ENCODE measurements around the gene ITIH1. TPM values are rescaled to one million over a fixed set of nuclear protein-coding genes. Genes with fewer than 3 reads are reported as not detected.

The ITIH1 gene
- total RNA-seq, 1 experiment from 2014 or later: 0.04 TPM

DNA sequence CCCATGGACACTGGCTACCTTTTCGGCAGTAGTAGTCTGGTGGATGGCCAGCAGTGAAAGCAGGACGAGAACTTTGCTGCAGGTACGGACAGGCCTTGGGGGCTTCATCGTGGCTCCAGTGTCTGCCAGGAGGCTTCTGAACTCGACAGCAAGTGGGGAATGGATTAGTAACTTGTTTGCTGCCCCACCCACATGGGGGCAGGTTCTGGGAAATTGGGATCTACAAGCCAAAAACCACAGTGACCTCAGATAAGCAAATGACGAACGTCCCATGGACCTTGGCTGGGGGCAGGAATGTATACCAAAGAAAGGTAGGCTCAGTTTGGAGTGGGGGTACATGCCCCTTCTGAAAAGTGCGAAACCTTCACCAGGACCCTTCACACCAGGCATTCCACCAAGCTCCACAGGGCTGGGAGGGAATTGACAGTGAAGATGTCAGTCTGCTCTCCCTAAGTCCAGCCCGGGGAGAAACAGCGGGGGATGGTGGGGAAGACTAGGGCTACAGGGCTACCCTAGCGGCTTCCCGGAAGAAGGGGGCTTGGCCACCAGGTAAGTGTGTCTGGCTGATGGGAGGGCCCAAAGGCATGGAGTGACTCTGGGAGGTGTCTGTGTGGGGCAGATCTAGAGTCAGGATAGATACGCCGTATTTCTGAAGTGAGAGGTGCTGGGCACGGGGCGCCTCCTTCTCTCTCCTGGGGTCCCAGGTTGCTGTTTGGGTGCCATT, 53.3 kb downstream of the ITIH1 start, which contains the start of gene ITIH4:
ITIH4 (minus strand) TSS at position 138 of the 724 bp plus-strand sequence; CDS start at position 108, 30 bp downstream.
- peak within 1 kb of the TSS; percentile 57 for H3K27ac ChIP-seq
- H3K9me3 ChIP-seq (replicated peaks): no peaks in the 10 kb centered on the region
- H3K27me3 ChIP-seq: no peaks in the 10 kb centered on the region
- H3K36me3 ChIP-seq: no peaks in the 10 kb centered on the region
- no peak for DNase-seq
- peaks cover 45% of the 10 kb centered on the region for H3K4me1 ChIP-seq
- H3K4me3 ChIP-seq: no peak within 1 kb of the TSS

GRCh38 chr3:52831500-52832301, 54.3 kb downstream of the ITIH1 start:
- H3K9me3 ChIP-seq (replicated peaks): no peaks in the 10 kb centered on the region
- H3K27ac ChIP-seq: peak overlapping the region; percentile 57
- no peaks in the 10 kb centered on the region for H3K27me3 ChIP-seq
- peak; percentile 95 to 97 for DNase-seq
- H3K36me3 ChIP-seq: no peaks in the 10 kb centered on the region
- peaks cover 47% of the 10 kb centered on the region for H3K4me1 ChIP-seq
- H3K4me3 ChIP-seq: peak overlapping the region; percentile 13

- no peaks in the 10 kb centered on the region for H3K36me3 ChIP-seq
- H3K4me3 ChIP-seq: no peak overlapping the region
- H3K27ac ChIP-seq: no peak overlapping the region
- no peaks in the 10 kb centered on the region for H3K9me3 ChIP-seq (replicated peaks)
- H3K4me1 ChIP-seq: peaks cover 40% of the 10 kb centered on the region
- H3K27me3 ChIP-seq: no peaks in the 10 kb centered on the region
- DNase-seq: no peak
Measured at GRCh38 chr3:52833202-52833601, 55.8 kb downstream of the ITIH1 start.

GRCh38 chr3:52834871-52835501, 57.6 kb downstream of the ITIH1 start, which contains the start of gene MUSTN1:
MUSTN1 (minus strand) TSS chr3:52835019; CDS start chr3:52834948, 71 bp downstream.
- Histone ChIP-seq H3K9me3 (replicated peaks) (no peaks in the 10 kb centered on the region), H3K27ac (peak within 1 kb of the TSS; percentile 89), H3K27me3 (no peaks in the 10 kb centered on the region), H3K4me3 (peak within 1 kb of the TSS; percentile 60), H3K36me3 (no peaks in the 10 kb centered on the region), H3K4me1 (peaks cover 38% of the 10 kb centered on the region)
- peak; percentile 90 to 91 for DNase-seq

DNA sequence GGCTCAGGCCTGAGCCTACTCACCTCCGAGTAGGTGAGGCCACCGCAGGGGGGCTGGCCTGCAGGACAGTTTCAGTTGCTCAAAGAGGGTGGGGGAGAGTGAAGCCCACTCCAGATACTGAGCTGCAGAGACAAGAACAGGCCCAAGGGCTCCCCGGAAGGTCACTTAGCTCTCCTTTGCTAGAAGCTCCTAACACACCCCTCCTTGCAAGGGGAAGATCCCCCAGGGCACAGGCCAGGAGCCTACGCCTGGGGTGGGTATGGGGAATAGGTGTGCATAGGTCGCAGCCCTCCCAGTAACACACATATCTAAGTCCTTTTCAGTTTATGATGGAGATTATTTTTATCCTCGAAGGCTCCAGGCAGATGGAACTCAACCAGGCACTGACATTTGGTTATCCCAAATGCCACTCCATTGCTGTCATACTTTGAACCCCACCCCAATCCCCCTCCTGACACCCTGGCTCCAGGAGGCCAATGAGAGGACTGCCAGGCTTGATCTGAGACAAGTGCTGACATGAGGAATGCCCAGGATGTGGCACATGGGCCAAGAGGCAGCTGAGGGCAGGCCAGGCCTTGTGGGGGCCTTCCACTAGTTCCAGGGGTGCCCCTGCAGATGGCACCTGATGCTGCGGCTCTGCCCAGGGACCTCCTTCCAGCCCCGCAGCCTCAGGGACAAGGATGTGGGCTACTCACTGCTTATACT, 58.5 kb downstream of the ITIH1 start:
- no peaks in the 10 kb centered on the region for H3K27me3 ChIP-seq
- H3K36me3 ChIP-seq: no peaks in the 10 kb centered on the region
- H3K4me1 ChIP-seq: peaks cover 31% of the 10 kb centered on the region
- DNase-seq: no peak
- no peaks in the 10 kb centered on the region for H3K9me3 ChIP-seq (replicated peaks)
- no peak overlapping the region for H3K4me3 ChIP-seq
- H3K27ac ChIP-seq: peak overlapping the region; percentile 89

GRCh38 chr3:52836471-52836845, 59.1 kb downstream of the ITIH1 start:
- no peak for DNase-seq
- no peaks in the 10 kb centered on the region for H3K9me3 ChIP-seq (replicated peaks)
- H3K4me3 ChIP-seq: no peak overlapping the region
- no peaks in the 10 kb centered on the region for H3K27me3 ChIP-seq
- H3K4me1 ChIP-seq: peaks cover 26% of the 10 kb centered on the region
- no peak overlapping the region; the same call in 1 of the 2 replicates for H3K27ac ChIP-seq
- H3K36me3 ChIP-seq: no peaks in the 10 kb centered on the region

- Histone ChIP-seq H3K9me3 (replicated peaks) (no peaks in the 10 kb centered on the region), H3K4me3 (no peak overlapping the region), H3K27ac (no peak overlapping the region), H3K36me3 (no peaks in the 10 kb centered on the region), H3K27me3 (no peaks in the 10 kb centered on the region), H3K4me1 (peaks cover 21% of the 10 kb centered on the region)
- no peak for DNase-seq
Measured at GRCh38 chr3:52836986-52837385, 59.6 kb downstream of the ITIH1 start.

DNA sequence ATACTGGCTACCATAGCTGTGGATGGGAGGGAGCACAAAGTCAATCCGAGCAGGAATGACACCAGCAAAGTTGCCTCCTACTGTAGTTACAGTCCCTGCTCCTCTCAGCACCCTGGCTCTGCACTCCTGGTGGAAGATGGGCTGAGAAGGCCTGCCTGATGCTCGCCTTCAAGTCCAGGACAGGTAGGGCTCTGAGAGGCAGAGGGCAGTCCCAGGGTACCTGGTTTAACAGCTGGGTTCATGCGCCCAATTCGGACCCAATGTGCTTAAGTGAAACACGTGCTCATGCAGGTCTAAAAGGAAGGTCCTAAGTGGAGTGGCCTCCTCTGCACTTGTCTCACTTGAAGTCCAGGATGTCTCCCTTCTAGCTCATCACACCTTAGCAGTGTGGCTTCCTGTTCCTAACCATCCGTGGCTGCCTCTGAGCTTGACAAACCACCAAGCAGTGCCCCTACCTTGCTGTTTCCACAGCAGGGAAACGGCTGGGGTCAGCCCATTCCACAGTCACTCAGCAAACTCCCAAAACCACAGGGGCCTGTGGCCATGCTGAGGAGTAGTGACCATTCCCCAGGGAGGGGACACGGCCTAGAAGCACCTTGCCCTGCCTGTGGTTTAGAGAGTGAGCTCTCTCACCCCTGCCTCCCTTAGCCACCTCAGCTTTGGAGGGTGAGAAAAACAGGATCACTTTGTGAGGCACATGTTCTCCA, 61.3 kb downstream of the ITIH1 start:
- Histone ChIP-seq H3K27ac (no peak overlapping the region), H3K4me1 (peaks cover 13% of the 10 kb centered on the region)

GRCh38 chr3:52839268-52839575, 61.8 kb downstream of the ITIH1 start:
- H3K27me3 ChIP-seq: no peaks in the 10 kb centered on the region
- peaks cover 8% of the 10 kb centered on the region for H3K4me1 ChIP-seq
- no peaks in the 10 kb centered on the region for H3K9me3 ChIP-seq (replicated peaks)
- no peak overlapping the region for H3K27ac ChIP-seq
- no peak overlapping the region for H3K4me3 ChIP-seq
- no peak for DNase-seq
- H3K36me3 ChIP-seq: no peaks in the 10 kb centered on the region

More for the DNA sequence above, 61.3 kb downstream of the ITIH1 start:
- Histone ChIP-seq H3K27me3 (no peaks in the 10 kb centered on the region), H3K4me3 (no peak overlapping the region), H3K36me3 (no peaks in the 10 kb centered on the region), H3K9me3 (replicated peaks) (no peaks in the 10 kb centered on the region)
- DNase-seq: no peak

DNA sequence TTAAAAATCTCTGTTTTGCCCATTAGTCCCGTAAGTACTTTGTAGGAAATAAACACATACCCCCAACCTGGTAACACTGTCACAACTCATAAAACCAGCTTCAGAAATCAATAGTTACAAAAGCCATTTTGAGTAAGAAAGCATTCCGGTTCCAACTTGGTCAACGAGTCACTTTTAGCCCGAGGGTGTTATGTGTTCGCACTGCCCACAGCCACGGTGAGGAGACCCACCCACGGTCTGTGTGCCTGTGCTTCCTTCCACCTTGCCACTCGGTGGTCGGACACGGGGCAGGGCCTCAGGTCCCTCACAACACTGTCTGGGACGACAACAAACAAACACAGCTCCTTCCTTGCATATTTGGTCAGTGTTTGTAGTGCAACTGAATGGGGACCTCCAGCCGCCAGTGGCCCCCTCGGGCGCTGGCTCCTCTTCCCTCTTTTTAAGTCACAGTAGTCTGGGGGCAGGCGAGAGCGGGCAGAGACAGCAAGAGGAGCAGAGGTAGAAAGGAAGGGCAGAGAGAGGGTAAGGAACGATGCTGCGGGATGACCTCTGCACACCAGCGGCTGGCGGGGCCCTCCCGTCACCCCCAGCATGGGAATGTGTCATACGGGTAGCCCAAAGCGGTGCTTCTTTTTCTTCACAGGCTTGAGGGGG, 62.6 kb downstream of the ITIH1 start:
- no peak for DNase-seq
- H3K27ac ChIP-seq: no peak overlapping the region
- H3K4me1 ChIP-seq: peaks cover 7% of the 10 kb centered on the region
- H3K4me3 ChIP-seq: no peak overlapping the region
- H3K9me3 ChIP-seq (replicated peaks): no peaks in the 10 kb centered on the region
- no peaks in the 10 kb centered on the region for H3K36me3 ChIP-seq
- H3K27me3 ChIP-seq: no peaks in the 10 kb centered on the region

DNA sequence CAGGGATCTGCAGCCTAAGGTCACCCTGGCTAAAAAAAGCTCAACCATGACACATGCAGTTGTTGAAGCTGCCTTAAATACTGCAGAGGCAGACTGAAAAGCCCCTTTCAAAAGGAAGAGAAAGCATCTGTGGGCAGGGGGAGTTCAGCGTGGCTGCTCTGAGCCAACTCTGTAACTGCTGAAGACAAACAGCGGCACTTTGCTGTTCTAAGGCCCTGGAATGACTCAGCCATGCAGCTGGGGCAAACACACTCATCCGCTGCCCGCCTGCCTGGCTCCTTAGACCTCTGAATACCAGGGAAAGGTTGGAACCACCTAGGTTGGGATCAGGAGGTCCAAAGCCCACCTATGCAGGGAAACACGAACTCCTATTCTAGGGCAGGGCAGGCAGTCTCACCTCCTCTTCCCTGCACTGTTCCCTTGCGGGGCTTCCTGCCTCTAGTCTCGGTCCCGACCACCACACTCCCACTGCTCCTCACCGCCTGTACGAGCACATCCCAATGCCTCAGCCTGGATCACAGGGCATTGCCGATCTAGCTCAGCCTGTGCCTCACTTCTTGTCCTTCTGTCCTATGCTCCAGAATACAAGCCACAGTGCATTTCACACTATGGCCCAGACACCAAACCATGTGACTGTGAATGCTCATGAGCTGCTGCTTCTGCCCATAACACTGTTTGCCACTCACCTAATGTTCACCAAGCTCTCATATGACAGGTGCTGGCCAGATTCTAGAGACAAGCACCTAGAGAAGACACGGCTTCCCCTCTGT, 64.0 kb downstream of the ITIH1 start:
- Histone ChIP-seq H3K27ac (no peak overlapping the region), H3K9me3 (replicated peaks) (no peaks in the 10 kb centered on the region), H3K27me3 (no peaks in the 10 kb centered on the region), H3K4me3 (no peak overlapping the region), H3K4me1 (no peaks in the 10 kb centered on the region; the same call in 1 of the 2 replicates), H3K36me3 (no peaks in the 10 kb centered on the region)
- no peak for DNase-seq
